ENCODE measurements around the gene RIPK1. TPM values are rescaled to one million over a fixed set of nuclear protein-coding genes. Genes with fewer than 3 reads are reported as not detected.
A peak's percentile ranks its signal among the peaks of the same experiment; 100 is the strongest.

RIPK1 gene
- total and polyA plus RNA-seq, 10 of the 15 experiments (the other 5 are each of a cell fraction or from before 2014, with no cell fraction given), result 1.6 to 11.2 (median 6.3) TPM

DNA sequence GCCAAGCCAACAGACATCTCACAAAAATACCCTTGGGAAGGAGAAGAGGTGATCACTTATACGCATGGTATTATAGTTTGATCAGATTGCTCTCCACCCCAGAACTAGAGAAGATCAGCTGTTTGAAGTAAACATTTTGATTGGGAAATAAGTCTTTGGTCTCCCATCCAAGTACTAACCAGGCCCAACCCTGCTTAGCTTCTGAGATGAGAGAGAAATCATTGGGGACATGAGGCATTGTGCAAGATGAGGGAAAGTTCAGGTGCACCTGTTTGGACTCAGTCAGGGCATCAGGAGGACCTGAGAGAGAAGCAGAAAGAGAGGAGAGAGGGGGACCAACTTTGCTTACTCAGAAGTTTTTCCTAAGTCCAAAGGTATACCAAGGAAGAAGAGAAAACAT lies 11.4 kb downstream of the RIPK1 start:
- ATAC-seq, result no peak
- CTCF ChIA-PET, result no interaction called here
- no peak for FAIRE-seq

DNA sequence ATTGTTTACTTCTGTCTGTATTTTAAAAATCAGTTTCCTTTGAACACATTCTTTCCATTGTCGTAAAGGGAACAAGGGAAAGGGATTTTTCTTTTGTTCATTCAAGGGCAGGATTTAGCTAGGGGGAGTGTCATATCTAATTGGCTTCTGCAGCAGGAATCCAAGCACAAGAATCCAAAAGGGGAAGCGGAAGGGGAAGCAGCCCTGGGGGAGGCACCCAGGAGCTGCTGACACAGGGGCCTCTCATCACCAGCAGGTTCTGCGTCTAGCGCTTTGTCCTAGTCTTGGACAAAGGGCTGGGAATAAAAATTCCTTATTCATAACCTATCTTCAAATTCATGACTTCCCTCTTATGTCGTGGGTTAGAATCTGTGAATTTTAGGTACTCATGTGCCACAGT lies 13.7 kb downstream of the RIPK1 start:
- no peak overlapping the region for H3K4me2 ChIP-seq (ENCODE audit: control insufficient read depth, insufficient read depth)
- FAIRE-seq (no peak), DNase-seq (ENCODE audit: low read depth, low spot score) (no peak), ATAC-seq (no peak)
- no peak for TF ChIP-seq NFIC (IDR thresholded peaks at IDR 0.05; ENCODE audit: low read depth, low read length)
- TF ChIP-seq, protein P1, sequence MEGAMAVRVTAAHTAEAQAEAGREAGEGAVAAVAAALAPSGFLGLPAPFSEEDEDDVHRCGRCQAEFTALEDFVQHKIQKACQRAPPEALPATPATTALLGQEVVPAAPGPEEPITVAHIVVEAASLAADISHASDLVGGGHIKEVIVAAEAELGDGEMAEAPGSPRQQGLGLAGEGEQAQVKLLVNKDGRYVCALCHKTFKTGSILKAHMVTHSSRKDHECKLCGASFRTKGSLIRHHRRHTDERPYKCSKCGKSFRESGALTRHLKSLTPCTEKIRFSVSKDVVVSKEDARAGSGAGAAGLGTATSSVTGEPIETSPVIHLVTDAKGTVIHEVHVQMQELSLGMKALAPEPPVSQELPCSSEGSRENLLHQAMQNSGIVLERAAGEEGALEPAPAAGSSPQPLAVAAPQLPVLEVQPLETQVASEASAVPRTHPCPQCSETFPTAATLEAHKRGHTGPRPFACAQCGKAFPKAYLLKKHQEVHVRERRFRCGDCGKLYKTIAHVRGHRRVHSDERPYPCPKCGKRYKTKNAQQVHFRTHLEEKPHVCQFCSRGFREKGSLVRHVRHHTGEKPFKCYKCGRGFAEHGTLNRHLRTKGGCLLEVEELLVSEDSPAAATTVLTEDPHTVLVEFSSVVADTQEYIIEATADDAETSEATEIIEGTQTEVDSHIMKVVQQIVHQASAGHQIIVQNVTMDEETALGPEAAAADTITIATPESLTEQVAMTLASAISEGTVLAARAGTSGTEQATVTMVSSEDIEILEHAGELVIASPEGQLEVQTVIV (IDR thresholded peaks at IDR 0.05; ENCODE audit: borderline replicate concordance, partially characterized antibody), result no peak
- intact Hi-C loops (cut with micrococcal nuclease; ENCODE audit: unreplicated experiment) (no loop called here), in situ Hi-C loops (cut with MboI) (no loop called here)
- H3K4me3 ChIP-seq, result no peak overlapping the region
- ChIA-PET CTCF (no interaction called here), RAD21 (ENCODE audit: unreplicated experiment) (no interaction called here), SMC1A (ENCODE audit: uncharacterized antibody, unreplicated experiment) (no interaction called here), POLR2A (no interaction called here)
- no peaks in the 10 kb centered on the region for H3K27me3 ChIP-seq (replicated peaks in 1 of 2; ENCODE audit: control insufficient read depth in 2 of 2, insufficient read depth in 2 of 2, low read length in 1 of 2)
- H3K4me1 ChIP-seq (ENCODE audit: control insufficient read depth, insufficient read depth, low read length), result no peaks in the 10 kb centered on the region
- H3K27ac ChIP-seq (ENCODE audit: control insufficient read depth, insufficient read depth), result no peak overlapping the region
- no peak overlapping the region for H2AFZ ChIP-seq (ENCODE audit: control insufficient read depth, low read depth, low read length)
- 97% methylated on average over 5 of the region's 5 CpGs for WGBS (ENCODE audit: insufficient coverage, insufficient replicate concordance, low lambda C conversion rate, missing lambda C conversion rate)
- no peaks in the 10 kb centered on the region for H4K20me1 ChIP-seq (ENCODE audit: control insufficient read depth, insufficient read depth)
- H3K36me3 ChIP-seq (ENCODE audit: control insufficient read depth in 2 of 2, insufficient read depth in 2 of 2, low read length in 1 of 2), result peaks cover 0 to 11% of the 10 kb centered on the region in 2 experiments; a peak in 3 of 4 replicates
- no peaks in the 10 kb centered on the region for H3K79me2 ChIP-seq (ENCODE audit: control insufficient read depth, insufficient read depth, low read length)
- H3K9me3 ChIP-seq (replicated peaks; ENCODE audit: control insufficient read depth, insufficient read depth, low read length), result no peaks in the 10 kb centered on the region; the same call in 2 of the 3 replicates
- H3K9ac ChIP-seq (ENCODE audit: control insufficient read depth, insufficient read depth, low read length), result no peak overlapping the region
- no TSS peak for BruUV-seq (replicated peaks)

More for the DNA sequence above, 11.4 kb downstream of the RIPK1 start:
- Histone ChIP-seq H4K20me1 (ENCODE audit: control insufficient read depth, insufficient read depth) (no peaks in the 10 kb centered on the region), H3K27me3 (replicated peaks in 1 of 2; ENCODE audit: control insufficient read depth in 2 of 2, insufficient read depth in 2 of 2, low read length in 1 of 2) (no peaks in the 10 kb centered on the region), H3K36me3 (ENCODE audit: control insufficient read depth in 2 of 2, insufficient read depth in 2 of 2, low read length in 1 of 2) (peaks cover 0 to 11% of the 10 kb centered on the region in 2 experiments; a peak in 3 of 4 replicates), H3K4me1 (ENCODE audit: control insufficient read depth, insufficient read depth, low read length) (0 out of 2 replicates have a peak, but pooled peaks cover 4% of the 10 kb centered on the region), H3K4me2 (ENCODE audit: control insufficient read depth, insufficient read depth) (no peak overlapping the region), H2AFZ (ENCODE audit: control insufficient read depth, low read depth, low read length) (no peak overlapping the region), H3K27ac (ENCODE audit: control insufficient read depth, insufficient read depth) (no peak overlapping the region), H3K9ac (ENCODE audit: control insufficient read depth, insufficient read depth, low read length) (no peak overlapping the region), H3K9me3 (replicated peaks; ENCODE audit: control insufficient read depth, insufficient read depth, low read length) (no peaks in the 10 kb centered on the region; the same call in 2 of the 3 replicates), H3K79me2 (ENCODE audit: control insufficient read depth, insufficient read depth, low read length) (no peaks in the 10 kb centered on the region), H3K4me3 (no peak overlapping the region)
- BruUV-seq (replicated peaks), result no TSS peak
- WGBS (ENCODE audit: insufficient coverage, insufficient replicate concordance, low lambda C conversion rate, missing lambda C conversion rate), result 92% methylated on average over 1 of the region's 1 CpG
- RAD21 ChIA-PET (ENCODE audit: unreplicated experiment), result no interaction called here
- no peak for DNase-seq (ENCODE audit: low read depth, low spot score)
- SMC1A ChIA-PET (ENCODE audit: uncharacterized antibody, unreplicated experiment), result no interaction called here
- POLR2A ChIA-PET, result no interaction called here
- intact Hi-C loops (cut with micrococcal nuclease; ENCODE audit: unreplicated experiment) (no loop called here), in situ Hi-C loops (cut with MboI) (no loop called here)
- TF ChIP-seq, protein P2, sequence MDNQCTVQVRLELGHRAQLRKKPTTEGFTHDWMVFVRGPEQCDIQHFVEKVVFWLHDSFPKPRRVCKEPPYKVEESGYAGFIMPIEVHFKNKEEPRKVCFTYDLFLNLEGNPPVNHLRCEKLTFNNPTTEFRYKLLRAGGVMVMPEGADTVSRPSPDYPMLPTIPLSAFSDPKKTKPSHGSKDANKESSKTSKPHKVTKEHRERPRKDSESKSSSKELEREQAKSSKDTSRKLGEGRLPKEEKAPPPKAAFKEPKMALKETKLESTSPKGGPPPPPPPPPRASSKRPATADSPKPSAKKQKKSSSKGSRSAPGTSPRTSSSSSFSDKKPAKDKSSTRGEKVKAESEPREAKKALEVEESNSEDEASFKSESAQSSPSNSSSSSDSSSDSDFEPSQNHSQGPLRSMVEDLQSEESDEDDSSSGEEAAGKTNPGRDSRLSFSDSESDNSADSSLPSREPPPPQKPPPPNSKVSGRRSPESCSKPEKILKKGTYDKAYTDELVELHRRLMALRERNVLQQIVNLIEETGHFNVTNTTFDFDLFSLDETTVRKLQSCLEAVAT (IDR thresholded peaks at IDR 0.05), result no peak
- 0 out of 2 replicates have a peak, but pooled peaks have one; percentile 8 for TF ChIP-seq RUNX3 (IDR thresholded peaks at IDR 0.05; ENCODE audit: low read length)

Measured in GM12878 (cell line).